Fibroblast of lung (primary cell): ENCODE results near the gene USH1G. TPM values are rescaled to one million over a fixed set of nuclear protein-coding genes. Genes with fewer than 3 reads are reported as not detected.
A peak's percentile ranks its signal among the peaks of the same experiment; 100 is the strongest.

Experiments used
- DNase-seq, 2 donors: peaks; one replicate each; pipeline versions ENCODE4 v3.0.0 to v3.0.0-alpha.2; 2010; ENCODE audit warnings: low read depth in 2 of 2
- H2AFZ ChIP-seq: 2 replicates; pipeline ENCODE4 v1.5.1; 2012; ENCODE audit warnings: low read length, control low read depth, inconsistent platforms
- H3K27ac ChIP-seq: 2 replicates; pipeline ENCODE4 v1.5.1; 2011; ENCODE audit warnings: low read length, control low read depth; ENCODE audit not compliant: insufficient read depth
- H3K27me3 ChIP-seq: 2 replicates; pipeline ENCODE4 v1.5.1; 2011; ENCODE audit warnings: mild to moderate bottlenecking, low read length; ENCODE audit not compliant: control insufficient read depth, insufficient read depth
- H3K36me3 ChIP-seq: 2 replicates; pipeline ENCODE4 v1.5.1; 2011; ENCODE audit warnings: low read length; ENCODE audit not compliant: control insufficient read depth, insufficient read depth
- H3K4me1 ChIP-seq: 2 replicates; pipeline ENCODE4 v1.5.1; 2011; ENCODE audit warnings: low read length; ENCODE audit not compliant: control insufficient read depth, insufficient read depth; ENCODE audit errors: extremely low read depth
- H3K4me2 ChIP-seq: 2 replicates; pipeline ENCODE4 v1.5.1; 2011; ENCODE audit warnings: low read length, control low read depth; ENCODE audit not compliant: insufficient read depth; ENCODE audit errors: extremely low read depth
- H3K4me3 ChIP-seq, 4 experiments: fragments of 200-600 bp in 1 of 4; sonication (generic) in 1 of 4; replicated peaks in 1 of 4; 2 replicates each; pipeline ENCODE4 v1.5.1; 2011 to 2016; ENCODE audit warnings: low read length in 4 of 4, low read depth in 3 of 4, mild to moderate bottlenecking in 3 of 4, control low read depth in 2 of 4, inconsistent platforms in 1 of 4, mixed read lengths in 1 of 4; ENCODE audit not compliant: insufficient read depth in 1 of 4; ENCODE audit errors: control extremely low read depth in 1 of 4
- H3K79me2 ChIP-seq: 2 replicates; pipeline ENCODE4 v1.5.1; 2012; ENCODE audit warnings: mild to moderate bottlenecking, low read length, inconsistent platforms; ENCODE audit not compliant: control insufficient read depth, insufficient read depth
- H3K9ac ChIP-seq: 2 replicates; pipeline ENCODE4 v1.5.1; 2011; ENCODE audit warnings: mild to moderate bottlenecking, low read length, control low read depth; ENCODE audit not compliant: insufficient read depth
- H3K9me3 ChIP-seq: 2 replicates; pipeline ENCODE4 v1.5.1; 2012; ENCODE audit warnings: low read depth, low read length; ENCODE audit not compliant: control insufficient read depth, insufficient read depth
- H4K20me1 ChIP-seq: 2 replicates; pipeline ENCODE4 v1.5.1; 2011; ENCODE audit warnings: low read length; ENCODE audit not compliant: control insufficient read depth, insufficient read depth; ENCODE audit errors: extremely low read depth
- EZH2 ChIP-seq: IDR thresholded peaks from 2 replicates; pipeline ENCODE4 v1.5.1; 2012; ENCODE audit warnings: low read length, control low read depth, mild to moderate bottlenecking; ENCODE audit errors: missing control alignments
- polyA minus RNA-seq: library from RNA; depleted of rRNA, polyadenylated mRNA; stranded (reverse); fragments of >200 nt; gene quantifications from 2 replicates; pipeline ENCODE4 v1.2.3, GENCODE V29; 2011; ENCODE audit warnings: low replicate concordance
- polyA plus RNA-seq, 2 donors: library from polyadenylated mRNA; depleted of rRNA in 1 of 2; stranded (reverse) in 1 of 2; unstranded in 1 of 2; fragments of >200 nt; gene quantifications; 2 replicates each; pipeline ENCODE4 v1.2.1, GENCODE V29; 2011 to 2012; ENCODE audit warnings: missing spikeins in 1 of 2
- total RNA-seq: library from RNA; depleted of rRNA; stranded (reverse); fragments of >200 nt; gene quantifications from 2 replicates; pipeline ENCODE4 v1.2.1, GENCODE V29; 2014
- TF ChIP-seq, protein P1 (sequence below), 2 donors: IDR thresholded peaks in 1 of 2; conservative IDR thresholded peaks in 1 of 2; 1 replicate in 1 of 2; 2 replicates in 1 of 2; pipeline ENCODE4 v1.5.1; 2011 to 2012; ENCODE audit warnings: low read length in 2 of 2, control low read depth in 1 of 2, inconsistent platforms in 1 of 2, low read depth in 1 of 2, mild to moderate bottlenecking in 1 of 2

USH1G gene
- under 0.01 TPM in 1 of 2 replicates, not detected in the other for total RNA-seq
- not detected in 2 replicates for polyA plus RNA-seq
- polyA plus RNA-seq (2012), result not detected in 2 replicates
- not detected in 2 replicates for polyA minus RNA-seq

DNA sequence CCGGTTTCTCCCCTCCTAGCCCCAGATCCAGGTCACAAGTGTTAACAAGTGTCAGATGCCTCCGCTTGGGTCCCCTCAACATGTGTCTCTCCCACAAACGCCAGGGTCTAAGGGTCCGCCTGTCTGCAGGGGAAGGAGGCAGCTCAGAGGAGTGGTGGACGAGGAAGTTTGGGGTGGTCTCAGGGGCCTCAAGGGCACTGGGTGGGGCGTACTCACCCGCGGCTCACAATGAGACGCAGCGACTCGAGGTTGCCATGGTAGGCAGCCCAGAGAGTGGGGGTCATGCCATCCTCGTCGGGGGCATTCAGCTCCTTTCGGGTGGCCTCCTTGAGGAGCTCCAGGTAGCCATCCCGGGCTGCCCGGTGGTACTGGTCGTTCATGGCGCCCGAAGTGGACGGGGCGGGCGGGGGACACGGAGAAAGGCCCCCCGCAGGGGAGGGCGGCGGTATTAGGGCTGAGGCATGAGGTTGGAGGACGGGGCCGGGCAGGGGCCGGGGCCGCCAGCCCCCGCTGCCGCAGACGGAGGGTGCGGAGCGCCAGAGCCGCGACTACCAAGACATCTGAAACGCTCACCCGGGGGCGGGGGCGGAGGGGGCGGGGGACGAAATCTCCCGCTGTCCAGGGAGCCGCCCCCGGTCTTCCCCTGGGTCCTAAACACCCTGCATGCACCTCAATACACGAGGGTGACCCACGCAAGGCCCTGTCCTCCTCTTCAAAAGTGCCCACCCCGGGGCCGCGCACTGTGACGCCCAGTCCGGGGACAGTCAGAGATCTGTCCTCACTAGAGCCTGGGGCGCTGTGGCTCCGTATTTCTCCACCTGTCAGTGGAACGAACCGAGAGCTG lies at the start of gene USH1G:
USH1G (minus strand) TSS at position 562 of the 844 bp plus-strand sequence; CDS start at position 380, 182 bp downstream.
- Histone ChIP-seq H3K4me3 (no peak within 1 kb of the TSS), H2AFZ (no peak within 1 kb of the TSS)

DNA sequence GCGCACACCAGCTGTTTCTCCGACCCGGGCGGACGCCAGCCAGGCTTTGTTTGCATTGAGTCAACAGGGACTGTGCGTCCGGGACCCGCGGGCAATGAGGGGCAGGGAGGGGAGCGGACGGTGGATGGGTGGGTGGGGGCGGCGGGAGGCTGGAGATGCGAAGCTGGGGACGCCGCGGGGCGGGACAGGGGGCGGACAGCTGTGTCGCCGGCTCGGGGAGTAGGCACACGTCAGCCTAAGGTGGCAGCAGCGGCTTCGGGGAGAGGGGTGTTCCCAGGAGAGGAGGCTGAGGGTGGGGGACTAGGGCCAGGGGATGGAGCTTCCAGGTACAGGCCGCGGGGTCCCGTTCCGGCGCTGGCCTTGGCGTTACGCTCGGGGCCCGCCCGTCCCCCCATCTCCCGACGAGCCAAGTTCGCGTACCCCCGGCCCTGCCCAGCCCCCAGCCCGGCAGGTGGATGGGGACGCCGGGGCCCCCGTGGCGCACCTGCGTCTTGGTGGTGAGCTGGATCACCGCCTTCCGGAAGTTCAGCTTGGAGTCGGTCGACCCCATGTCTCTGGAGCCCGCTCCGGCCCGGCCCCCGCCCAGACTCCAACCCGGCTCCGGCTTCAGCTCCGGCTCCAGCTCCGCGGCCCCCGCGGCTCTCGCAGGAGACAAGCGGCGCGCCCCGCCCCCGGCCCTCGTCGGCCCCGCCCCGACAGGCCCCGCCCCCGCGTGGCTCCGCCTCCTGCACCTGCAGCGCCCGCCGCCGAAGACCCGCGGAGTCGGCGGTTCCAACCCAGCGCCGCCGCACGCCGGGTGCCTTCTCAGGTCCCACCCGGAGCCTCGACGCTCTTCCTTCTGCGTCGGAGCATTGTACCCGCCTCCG lies 49.3 kb upstream of the USH1G start, which contains the start of gene HID1:
HID1 (minus strand) TSS at position 653 of the 866 bp plus-strand sequence; CDS start at position 550, 103 bp downstream.
- no peaks in the 10 kb centered on the region for H4K20me1 ChIP-seq
- TF ChIP-seq EZH2, result no peak
- TF ChIP-seq, protein P1, sequence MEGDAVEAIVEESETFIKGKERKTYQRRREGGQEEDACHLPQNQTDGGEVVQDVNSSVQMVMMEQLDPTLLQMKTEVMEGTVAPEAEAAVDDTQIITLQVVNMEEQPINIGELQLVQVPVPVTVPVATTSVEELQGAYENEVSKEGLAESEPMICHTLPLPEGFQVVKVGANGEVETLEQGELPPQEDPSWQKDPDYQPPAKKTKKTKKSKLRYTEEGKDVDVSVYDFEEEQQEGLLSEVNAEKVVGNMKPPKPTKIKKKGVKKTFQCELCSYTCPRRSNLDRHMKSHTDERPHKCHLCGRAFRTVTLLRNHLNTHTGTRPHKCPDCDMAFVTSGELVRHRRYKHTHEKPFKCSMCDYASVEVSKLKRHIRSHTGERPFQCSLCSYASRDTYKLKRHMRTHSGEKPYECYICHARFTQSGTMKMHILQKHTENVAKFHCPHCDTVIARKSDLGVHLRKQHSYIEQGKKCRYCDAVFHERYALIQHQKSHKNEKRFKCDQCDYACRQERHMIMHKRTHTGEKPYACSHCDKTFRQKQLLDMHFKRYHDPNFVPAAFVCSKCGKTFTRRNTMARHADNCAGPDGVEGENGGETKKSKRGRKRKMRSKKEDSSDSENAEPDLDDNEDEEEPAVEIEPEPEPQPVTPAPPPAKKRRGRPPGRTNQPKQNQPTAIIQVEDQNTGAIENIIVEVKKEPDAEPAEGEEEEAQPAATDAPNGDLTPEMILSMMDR (conservative IDR thresholded peaks at IDR 0.05 in 1 of 2, IDR thresholded peaks at IDR 0.05 in 1 of 2; ENCODE audit: low read depth in 1 of 2, low read length in 2 of 2), result no peak
- no peaks in the 10 kb centered on the region for H3K4me1 ChIP-seq
- no peaks in the 10 kb centered on the region for H3K36me3 ChIP-seq
- no peak within 1 kb of the TSS for H3K27ac ChIP-seq
- peak within 1 kb of the TSS; percentile 80 for H3K4me2 ChIP-seq
- H3K4me3 ChIP-seq, result peak within 1 kb of the TSS in 3 of 4 experiments; percentile 10 to 51 (median 17)
- H3K9me3 ChIP-seq, result no peaks in the 10 kb centered on the region
- H3K27me3 ChIP-seq, result peaks cover 27% of the 10 kb centered on the region
- no peak for DNase-seq
- no peak within 1 kb of the TSS for H3K9ac ChIP-seq
- no peaks in the 10 kb centered on the region for H3K79me2 ChIP-seq
- no peak within 1 kb of the TSS for H2AFZ ChIP-seq

More for the DNA sequence above, at the start of gene USH1G:
- peak in 1 of 2 donors; percentile 4 for DNase-seq
- Histone ChIP-seq H3K27ac (no peak within 1 kb of the TSS), H3K79me2 (no peaks in the 10 kb centered on the region), H3K9ac (no peak within 1 kb of the TSS), H3K36me3 (no peaks in the 10 kb centered on the region), H4K20me1 (no peaks in the 10 kb centered on the region), H3K9me3 (no peaks in the 10 kb centered on the region), H3K4me2 (no peak within 1 kb of the TSS), H3K4me1 (no peaks in the 10 kb centered on the region), H3K27me3 (peaks cover 51% of the 10 kb centered on the region)
- TF ChIP-seq EZH2, result peak; percentile 85
- TF ChIP-seq, protein P1 (conservative IDR thresholded peaks at IDR 0.05 in 1 of 2, IDR thresholded peaks at IDR 0.05 in 1 of 2; ENCODE audit: low read depth in 1 of 2, low read length in 2 of 2), result no peak

DNA sequence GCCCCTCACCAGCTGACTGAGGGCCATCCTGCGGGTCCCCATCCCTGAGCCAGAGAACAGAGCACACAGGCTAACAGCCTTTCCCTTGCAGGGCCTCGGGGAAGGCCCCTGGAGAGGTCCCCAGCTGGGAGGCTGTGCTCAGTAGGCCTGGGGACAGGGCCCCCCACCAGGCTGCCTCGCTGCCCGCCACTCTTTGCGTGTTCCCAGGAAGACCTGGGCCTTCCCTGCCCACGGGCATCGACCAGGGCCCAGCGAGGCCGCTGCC lies 48.7 kb upstream of the USH1G start:
- Histone ChIP-seq H3K36me3 (no peaks in the 10 kb centered on the region), H3K27ac (no peak overlapping the region), H4K20me1 (no peaks in the 10 kb centered on the region), H3K9ac (no peak overlapping the region), H3K79me2 (no peaks in the 10 kb centered on the region), H3K9me3 (no peaks in the 10 kb centered on the region), H2AFZ (no peak overlapping the region), H3K27me3 (peaks cover 27% of the 10 kb centered on the region), H3K4me1 (no peaks in the 10 kb centered on the region), H3K4me3 (no peak overlapping the region), H3K4me2 (no peak overlapping the region)
- DNase-seq, result no peak
- TF ChIP-seq, protein P1 (conservative IDR thresholded peaks at IDR 0.05 in 1 of 2, IDR thresholded peaks at IDR 0.05 in 1 of 2; ENCODE audit: low read depth in 1 of 2, low read length in 2 of 2), result no peak
- peak; percentile 70 for TF ChIP-seq EZH2
